Measurements from ENCODE around the gene ANKRD50. TPM values are rescaled to one million over a fixed set of nuclear protein-coding genes. Genes with fewer than 3 reads are reported as not detected.

The ANKRD50 gene
- total and polyA plus RNA-seq, 2 of the 4 experiments (the other 2 are of a cell fraction) = 8.1 to 35.3 TPM

DNA sequence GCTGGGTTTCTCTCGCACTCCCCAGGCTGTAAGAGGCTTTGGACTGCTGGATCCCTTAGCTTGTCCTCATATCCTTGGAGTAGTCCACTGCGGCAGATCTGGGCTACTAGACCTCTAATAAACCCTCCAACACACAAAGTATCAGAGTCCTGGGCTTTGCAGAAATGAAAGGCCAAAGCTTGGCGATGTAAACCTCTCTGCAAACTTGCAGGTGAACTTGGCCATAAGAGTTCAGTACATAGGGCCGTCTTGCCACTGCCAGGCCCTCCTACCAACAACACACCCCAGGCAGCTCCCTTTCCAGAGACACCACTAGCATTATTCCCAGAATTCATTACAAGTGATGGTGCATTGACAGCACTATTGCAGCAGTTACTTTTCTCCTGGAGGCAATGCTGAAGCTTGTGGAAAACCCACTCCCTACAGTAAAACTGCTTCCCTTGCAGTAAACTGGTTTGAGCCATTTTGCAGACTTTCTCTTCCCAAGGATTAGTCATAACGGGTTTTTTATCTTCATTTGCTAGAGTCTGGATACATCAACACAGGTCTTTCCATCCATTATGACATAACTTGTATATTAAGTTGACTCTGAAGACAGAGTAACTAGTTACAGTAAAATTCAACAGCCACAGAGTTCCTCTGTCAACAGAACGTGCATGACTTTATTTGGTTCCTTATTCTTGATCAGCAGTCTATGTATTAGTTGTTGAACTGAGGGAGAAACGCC is 2.4 kb downstream of the ANKRD50 start:
- no peaks in the 10 kb centered on the region for H3K9me3 ChIP-seq (ENCODE audit: control insufficient read depth, insufficient read depth, low read length)
- H2BK15ac ChIP-seq (ENCODE audit: low read depth, low read length) = no peak overlapping the region
- no peak for ATAC-seq (ENCODE audit: low read depth)
- H3K27ac ChIP-seq (ENCODE audit: insufficient read depth, low read length) = peak overlapping the region; percentile 9; the same call in 1 of the 2 replicates
- peak overlapping the region; percentile 23 for H3K4ac ChIP-seq (ENCODE audit: low read depth, low read length)
- ChIA-PET CTCF (interaction anchor here (0.7 kb wide), 1 partner anchor 1701 kb away, joined by 3 read pairs; no protein-coding TSS in a partner anchor), POLR2A (ENCODE audit: unreplicated experiment) (no interaction called here)
- TF ChIP-seq RFX5 (IDR thresholded peaks at IDR 0.05; ENCODE audit: low read depth, low read length) = no peak
- peak; percentile 66 for TF ChIP-seq MAFK (IDR thresholded peaks at IDR 0.05; ENCODE audit: low read depth, low read length)
- no peaks in the 10 kb centered on the region for H3K36me3 ChIP-seq (ENCODE audit: control insufficient read depth, insufficient read depth, low read length)
- peaks cover 4% of the 10 kb centered on the region for H3K4me1 ChIP-seq (ENCODE audit: control insufficient read depth, insufficient read depth, low read length)
- H3K79me1 ChIP-seq (ENCODE audit: low read depth in 1 of 2, low read length in 2 of 2) = peaks cover 10 to 28% of the 10 kb centered on the region in 2 experiments
- in situ Hi-C loops (cut with MboI; ENCODE audit: low sequenced_read_pairs) = no loop called here
- H4K20me1 ChIP-seq (ENCODE audit: insufficient read depth, low read length) = peaks cover 18% of the 10 kb centered on the region
- dilution Hi-C loops (cut with HindIII; ENCODE audit: low sequenced_read_pairs, unreplicated experiment) = no loop called here
- H3K9ac ChIP-seq (ENCODE audit: low read depth, low read length) = peak overlapping the region; percentile 53
- H4K8ac ChIP-seq (ENCODE audit: low read depth in 2 of 2, low read length in 2 of 2) = no peak overlapping the region
- no peak overlapping the region for H4K91ac ChIP-seq (ENCODE audit: insufficient read depth, low read depth, low read length)
- H2AFZ ChIP-seq (replicated peaks; ENCODE audit: low read length, poor library complexity) = no peak overlapping the region
- no peak overlapping the region for H2BK20ac ChIP-seq (ENCODE audit: low read depth, low read length)
- no peak overlapping the region for H4K5ac ChIP-seq (ENCODE audit: low read depth, low read length)
- peak overlapping the region; percentile 68 for H3K23ac ChIP-seq (ENCODE audit: low read depth, low read length)
- BruUV-seq (replicated peaks) = TSS peak; percentile 74
- no peak overlapping the region for H2BK120ac ChIP-seq (ENCODE audit: low read depth, low read length)
- peak overlapping the region; percentile 87 for H3K4me3 ChIP-seq (ENCODE audit: insufficient read depth, low read depth, low read length)
- no peak overlapping the region for H3K56ac ChIP-seq (ENCODE audit: extremely low read depth, insufficient read depth, low read length)
- H2BK5ac ChIP-seq (ENCODE audit: low read depth, low read length, poor library complexity, severe bottlenecking) = peak overlapping the region; percentile 2
- H3K14ac ChIP-seq (replicated peaks; ENCODE audit: low read depth, low read length) = peak overlapping the region; percentile 16; the same call in 1 of the 2 replicates
- no peak overlapping the region for H2AK5ac ChIP-seq (ENCODE audit: low read depth, low read length)
- peaks cover 5% of the 10 kb centered on the region for H3K9me1 ChIP-seq (ENCODE audit: insufficient read depth, low read length)
- no peaks in the 10 kb centered on the region for H3K27me3 ChIP-seq (ENCODE audit: control insufficient read depth, insufficient read depth, low read length)
- no peak overlapping the region for H3K18ac ChIP-seq (ENCODE audit: low read depth, low read length)
- intact Hi-C loops (cut with micrococcal nuclease) = loop anchor here (5.0 kb wide), 2 partner anchors 232 to 337 kb away; no protein-coding TSS in a partner anchor
- 100% methylated on average over 1 of the region's 7 CpGs; no CpG with 5 or more reads in 1 of the 2 experiments for WGBS, 2 experiments (ENCODE audit: extremely low coverage in 2 of 2, insufficient read length in 1 of 2)
- H2AK9ac ChIP-seq (replicated peaks; ENCODE audit: low read depth, low read length, poor library complexity) = peak overlapping the region; percentile 11
- peak; percentile 34 for DNase-seq
- H3K4me2 ChIP-seq (ENCODE audit: low read depth, low read length) = peak overlapping the region; percentile 96

Data from IMR-90 (cell line).